A673 (cell line): Measurements from ENCODE around the gene ZNF622. TPM values are rescaled to one million over a fixed set of nuclear protein-coding genes. Genes with fewer than 3 reads are reported as not detected.

Experiments used
- BruUV-seq: library from RNA; stranded (reverse); fragments of 400-500 nt; replicated peaks from 2 replicates; lab custom pipeline; 2021; lab: Mats Ljungman, UMichigan
- CTCF ChIA-PET: fragments of 300-600 bp; sonication (Branson Sonifier 250); formaldehyde crosslinking; loops from one replicate; lab custom pipeline; 2022; ENCODE audit warnings: antibody characterized with exemption; lab: Charles Lee
- POLR2A ChIA-PET: fragments of 300-600 bp; sonication (Branson Sonifier 250); formaldehyde crosslinking; loops from one replicate; lab custom pipeline; 2022; ENCODE audit warnings: antibody characterized with exemption; ENCODE audit not compliant: low non-redundant PET; lab: Charles Lee
- DNase-seq: peaks from one replicate; pipeline ENCODE4 v3.0.0-alpha.2; 2015; ENCODE audit warnings: low spot score
- H3K27ac ChIP-seq: fragments of 200-600 bp; sonication (generic); 2 replicates; pipeline ENCODE4 v1.5.1; 2016; ENCODE audit warnings: mixed run types, low read depth, mild to moderate bottlenecking, mixed read lengths, antibody characterized with exemption, low read length; ENCODE audit not compliant: poor library complexity, severe bottlenecking
- H3K27me3 ChIP-seq: fragments of 200-600 bp; sonication (generic); replicated peaks from 2 replicates; pipeline ENCODE4 v1.6.1; 2017; ENCODE audit warnings: mixed run types, low read depth, mild to moderate bottlenecking, mixed read lengths, antibody characterized with exemption, low read length; ENCODE audit not compliant: insufficient read depth, poor library complexity
- H3K36me3 ChIP-seq: fragments of 200-600 bp; sonication (generic); 2 replicates; pipeline ENCODE4 v1.6.1; 2016; ENCODE audit warnings: mixed run types, mild to moderate bottlenecking, mixed read lengths, antibody characterized with exemption, low read length; ENCODE audit not compliant: insufficient read depth, poor library complexity, severe bottlenecking
- H3K4me1 ChIP-seq: fragments of 200-600 bp; sonication (generic); 2 replicates; pipeline ENCODE4 v1.6.1; 2017; ENCODE audit warnings: mixed run types, mild to moderate bottlenecking, mixed read lengths, antibody characterized with exemption, low read length; ENCODE audit not compliant: insufficient read depth, poor library complexity, severe bottlenecking
- H3K4me3 ChIP-seq: fragments of 200-600 bp; sonication (generic); 2 replicates; pipeline ENCODE4 v1.5.1; 2016; ENCODE audit warnings: low read depth, mixed run types, mild to moderate bottlenecking, mixed read lengths, low read length; ENCODE audit not compliant: poor library complexity, severe bottlenecking
- H3K9me3 ChIP-seq: fragments of 200-600 bp; sonication (generic); 2 replicates; pipeline ENCODE4 v1.6.1; 2016; ENCODE audit warnings: mixed run types, low read depth, mild to moderate bottlenecking, mixed read lengths, antibody characterized with exemption, low read length; ENCODE audit not compliant: poor library complexity, severe bottlenecking
- CTCF ChIP-seq: fragments of 300-800, 200-600 bp; sonication (generic); conservative IDR thresholded peaks from 2 replicates; pipeline ENCODE4 v1.5.1; 2017; ENCODE audit warnings: low read depth, mild to moderate bottlenecking, antibody characterized with exemption, low read length, moderate library complexity, mixed read lengths
- EZH2 ChIP-seq: fragments of 200-600 bp; sonication (generic); IDR thresholded peaks from 2 replicates; pipeline ENCODE4 v1.6.1; 2017; ENCODE audit warnings: borderline replicate concordance, low read depth, mild to moderate bottlenecking, mixed read lengths, antibody characterized with exemption, low read length; ENCODE audit not compliant: poor library complexity, severe bottlenecking
- intact Hi-C: fragments of 100-400 bp; cut with micrococcal nuclease; formaldehyde crosslinking; loops from one replicate; pipeline ENCODE4 v1.10.0; 2022; ENCODE audit not compliant: unreplicated experiment
- total RNA-seq: library from RNA; stranded (reverse); gene quantifications from 2 replicates; pipeline ENCODE4 v1.2.3, GENCODE V29; 2021

The ZNF622 gene
- total RNA-seq, 1 experiment from 2014 or later = 36.0 TPM

- Histone ChIP-seq H3K4me3 (no peak overlapping the region), H3K36me3 (no peaks in the 10 kb centered on the region), H3K27ac (no peak overlapping the region), H3K9me3 (no peaks in the 10 kb centered on the region), H3K4me1 (peaks cover 4% of the 10 kb centered on the region), H3K27me3 (no peaks in the 10 kb centered on the region)
- intact Hi-C loops = loop anchor here (5.0 to 10.0 kb wide), 2 partner anchors 191 to 298 kb away; no protein-coding TSS in a partner anchor
- no peak for DNase-seq
- no peak for TF ChIP-seq CTCF
- no peak for TF ChIP-seq EZH2
- BruUV-seq = no TSS peak
- CTCF ChIA-PET = no interaction called here
- POLR2A ChIA-PET = no interaction called here
Measured at GRCh38 chr5:16486711-16487111, 21.1 kb upstream of the ZNF622 start.

- CTCF ChIA-PET = no interaction called here
Measured at GRCh38 chr5:16485656-16486055, 20.1 kb upstream of the ZNF622 start.

GRCh38 chr5:16484081-16484480, 18.5 kb upstream of the ZNF622 start:
- intact Hi-C loops = loop anchor here (10.0 kb wide), 1 partner anchor 301 kb away; no protein-coding TSS in a partner anchor
- ChIA-PET POLR2A (no interaction called here), CTCF (no interaction called here)
- Histone ChIP-seq H3K4me1 (no peaks in the 10 kb centered on the region), H3K4me3 (no peak overlapping the region), H3K9me3 (no peaks in the 10 kb centered on the region), H3K27ac (no peak overlapping the region), H3K36me3 (no peaks in the 10 kb centered on the region), H3K27me3 (no peaks in the 10 kb centered on the region)
- TF ChIP-seq CTCF = no peak
- no peak for TF ChIP-seq EZH2
- no TSS peak for BruUV-seq
- DNase-seq = no peak

More at GRCh38 chr5:16485656-16486055, 20.1 kb upstream of the ZNF622 start:
- Histone ChIP-seq H3K27me3 (no peaks in the 10 kb centered on the region), H3K4me1 (peaks cover 4% of the 10 kb centered on the region), H3K4me3 (no peak overlapping the region), H3K9me3 (no peaks in the 10 kb centered on the region), H3K36me3 (no peaks in the 10 kb centered on the region), H3K27ac (no peak overlapping the region)
- POLR2A ChIA-PET = no interaction called here
- TF ChIP-seq CTCF (no peak), EZH2 (no peak)
- intact Hi-C loops = loop anchor here (5.0 to 10.0 kb wide), 2 partner anchors 192 to 299 kb away; no protein-coding TSS in a partner anchor
- no TSS peak for BruUV-seq
- DNase-seq = no peak
